Loucy (cell line): ENCODE data around the gene CARS2.

Experiments
- CTCF ChIP-seq: fragments of 200-600 bp; sonication (generic); conservative IDR thresholded peaks from 2 replicates; pipeline ENCODE4 v1.5.1; 2014; ENCODE audit warnings: mild to moderate bottlenecking, antibody characterized with exemption, low read length
- EZH2phosphoT487 ChIP-seq: fragments of 200-600 bp; IDR thresholded peaks from 2 replicates; pipeline ENCODE4 v1.6.1; 2018; ENCODE audit warnings: antibody characterized with exemption, mild to moderate bottlenecking, moderate library complexity, borderline replicate concordance

- TF ChIP-seq CTCF (no peak), EZH2phosphoT487 (no peak)
Measured at GRCh38 chr13:110748271-110748670, 42.4 kb upstream of the CARS2 start.
